H1 (cell line): ENCODE results near the gene ORC3. TPM values are rescaled to one million over a fixed set of nuclear protein-coding genes. Genes with fewer than 3 reads are reported as not detected.
A peak's percentile ranks its signal among the peaks of the same experiment; 100 is the strongest.

Experiments used
- CTCF ChIA-PET: fragments of 300-600 bp; sonication (Branson Sonifier 250); formaldehyde crosslinking; loops from one replicate; lab custom pipeline; 2021; ENCODE audit not compliant: partially characterized antibody; lab: Charles Lee
- POLR2A ChIA-PET: fragments of 300-600 bp; sonication (Branson Sonifier 250); formaldehyde crosslinking; loops from one replicate; lab custom pipeline; 2021; ENCODE audit warnings: inconsistent platforms; ENCODE audit not compliant: partially characterized antibody; lab: Charles Lee
- DNase-seq, 2 experiments: peaks; one replicate each; pipeline versions ENCODE4 v3.0.0 to v3.0.0-alpha.2; 2010 to 2022; ENCODE audit warnings: low spot score in 2 of 2, low read depth in 1 of 2, mixed read lengths in 1 of 2
- FAIRE-seq: peaks from 2 replicates; lab custom pipeline; 2011; peaks lifted over from hg19 to GRCh38; lab: Jason Lieb, UNC
- H2AFZ ChIP-seq: 2 replicates; pipeline ENCODE4 v1.8.1; 2012; ENCODE audit warnings: low read length, inconsistent platforms
- H2AK5ac ChIP-seq: 2 replicates; pipeline ENCODE4 v1.6.1; 2013; ENCODE audit warnings: low read depth, low read length
- H2BK120ac ChIP-seq: replicated peaks from 2 replicates; pipeline ENCODE3; 2013; ENCODE audit warnings: low read depth, low read length, inconsistent platforms
- H2BK12ac ChIP-seq: 2 replicates; pipeline ENCODE4 v1.6.1; 2013; ENCODE audit warnings: low read depth, low read length
- H2BK15ac ChIP-seq: 2 replicates; pipeline ENCODE4 v1.6.1; 2013; ENCODE audit warnings: low read length
- H2BK20ac ChIP-seq: 2 replicates; pipeline ENCODE4 v1.6.1; 2013; ENCODE audit warnings: low read length
- H2BK5ac ChIP-seq: 2 replicates; pipeline ENCODE4 v1.6.1; 2013; ENCODE audit warnings: low read depth, low read length
- H3K14ac ChIP-seq: 2 replicates; pipeline ENCODE4 v1.6.1; 2013; ENCODE audit warnings: inconsistent platforms; ENCODE audit not compliant: insufficient read length
- H3K18ac ChIP-seq: 2 replicates; pipeline ENCODE4 v1.6.1; 2013; ENCODE audit warnings: low read length; ENCODE audit errors: extremely low read depth
- H3K23ac ChIP-seq: 2 replicates; pipeline ENCODE4 v1.6.1; 2013; ENCODE audit warnings: inconsistent platforms; ENCODE audit not compliant: insufficient read length
- H3K23me2 ChIP-seq: 2 replicates; pipeline ENCODE4 v1.6.1; 2013; ENCODE audit warnings: low read depth, low read length
- H3K27ac ChIP-seq: 2 replicates; pipeline ENCODE4 v1.6.1; 2011; ENCODE audit warnings: low read depth, low read length, inconsistent platforms
- H3K27me3 ChIP-seq, 4 experiments: replicated peaks in 1 of 4; 1 replicate in 1 of 4; 2 replicates in 3 of 4; pipeline versions ENCODE4 v1.6.1 to v1.8.1; 2011 to 2013; ENCODE audit warnings: low read length in 3 of 4, mild to moderate bottlenecking in 3 of 4, inconsistent platforms in 2 of 4, mixed read lengths in 2 of 4, moderate library complexity in 1 of 4; ENCODE audit not compliant: control insufficient read depth in 3 of 4, insufficient read depth in 3 of 4; ENCODE audit errors: extremely low read depth in 1 of 4
- H3K36me3 ChIP-seq, 4 experiments: 2 replicates each; pipeline versions ENCODE4 v1.6.1 to v1.8.1; 2011 to 2013; ENCODE audit warnings: mild to moderate bottlenecking in 4 of 4, low read length in 3 of 4, moderate library complexity in 2 of 4, control low read depth in 1 of 4, inconsistent platforms in 1 of 4; ENCODE audit not compliant: insufficient read depth in 4 of 4, control insufficient read depth in 2 of 4
- H3K4ac ChIP-seq: replicated peaks from 2 replicates; pipeline ENCODE3; 2013; ENCODE audit warnings: low read length, low read depth, mixed read lengths, inconsistent platforms; ENCODE audit not compliant: insufficient read length
- H3K4me1 ChIP-seq, 4 experiments: replicated peaks in 1 of 4; 1 replicate in 1 of 4; 2 replicates in 3 of 4; pipeline versions ENCODE4 v1.6.1 to v1.8.1; 2011 to 2013; ENCODE audit warnings: low read length in 3 of 4, inconsistent platforms in 2 of 4, mixed read lengths in 1 of 4; ENCODE audit not compliant: insufficient read depth in 4 of 4, control insufficient read depth in 3 of 4
- H3K4me2 ChIP-seq, 2 experiments: 2 replicates each; pipeline versions ENCODE4 v1.6.1 to v1.8.1; 2011 to 2013; ENCODE audit warnings: low read depth in 2 of 2, low read length in 2 of 2, control low read depth in 1 of 2, inconsistent platforms in 1 of 2, mild to moderate bottlenecking in 1 of 2; ENCODE audit not compliant: insufficient read depth in 1 of 2
- H3K4me3 ChIP-seq, 4 experiments: fragments of 200-600, 300-600 bp in 1 of 4; sonication (generic), shearing (Covaris generic), sonication (Bioruptor Twin) in 1 of 4; 2 replicates each; pipeline versions ENCODE4 v1.5.1 to v1.8.1; 2011 to 2016; ENCODE audit warnings: low read length in 4 of 4, low read depth in 3 of 4, control low read depth in 2 of 4, inconsistent platforms in 2 of 4, mild to moderate bottlenecking in 2 of 4, mixed read lengths in 1 of 4, moderate library complexity in 1 of 4; ENCODE audit not compliant: insufficient read depth in 2 of 4; ENCODE audit errors: extremely low read depth in 1 of 4
- H3K56ac ChIP-seq: replicated peaks from 2 replicates; pipeline ENCODE3; 2013; ENCODE audit warnings: low read depth, mild to moderate bottlenecking, mixed read lengths, low read length, inconsistent platforms; ENCODE audit not compliant: insufficient read length
- H3K79me1 ChIP-seq: 2 replicates; pipeline ENCODE4 v1.6.1; 2013; ENCODE audit warnings: low read depth, low read length, control low read depth
- H3K79me2 ChIP-seq, 2 experiments: 2 replicates each; pipeline versions ENCODE4 v1.6.1 to v1.8.1; 2012 to 2013; ENCODE audit warnings: low read length in 2 of 2, mild to moderate bottlenecking in 2 of 2, inconsistent platforms in 1 of 2; ENCODE audit not compliant: insufficient read depth in 2 of 2, control insufficient read depth in 1 of 2
- H3K9ac ChIP-seq, 4 experiments: replicated peaks in 1 of 4; 1 replicate in 1 of 4; 2 replicates in 3 of 4; pipeline versions ENCODE4 v1.6.1 to v1.8.1; 2011 to 2013; ENCODE audit warnings: low read depth in 3 of 4, low read length in 3 of 4, control low read depth in 2 of 4, mild to moderate bottlenecking in 2 of 4, moderate library complexity in 2 of 4, inconsistent platforms in 1 of 4; ENCODE audit errors: extremely low read depth in 1 of 4
- H3K9me3 ChIP-seq, 2 experiments: 2 replicates each; pipeline versions ENCODE4 v1.6.1 to v1.8.1; 2012 to 2013; ENCODE audit warnings: mild to moderate bottlenecking in 2 of 2, moderate library complexity in 2 of 2, control low read depth in 1 of 2, inconsistent platforms in 1 of 2, low read depth in 1 of 2, low read length in 1 of 2, mixed read lengths in 1 of 2; ENCODE audit not compliant: insufficient read depth in 2 of 2
- H4K20me1 ChIP-seq, 2 experiments: replicated peaks in 1 of 2; 2 replicates each; pipeline versions ENCODE3 to v1.8.1; 2011 to 2013; ENCODE audit warnings: inconsistent platforms in 2 of 2, low read length in 2 of 2, mild to moderate bottlenecking in 1 of 2; ENCODE audit not compliant: insufficient read depth in 2 of 2, control insufficient read depth in 1 of 2
- H4K5ac ChIP-seq: 2 replicates; pipeline ENCODE4 v1.6.1; 2013; ENCODE audit warnings: low read length, low read depth, mixed read lengths, inconsistent platforms; ENCODE audit not compliant: insufficient read length
- H4K8ac ChIP-seq: 2 replicates; pipeline ENCODE4 v1.8.0; 2013; ENCODE audit warnings: mild to moderate bottlenecking, moderate library complexity, low read length, inconsistent platforms; ENCODE audit not compliant: insufficient read depth; ENCODE audit errors: extremely low read depth
- H4K91ac ChIP-seq: replicated peaks from 2 replicates; pipeline ENCODE3; 2013; ENCODE audit warnings: low read length, mixed read lengths, inconsistent platforms; ENCODE audit not compliant: insufficient read length
- BACH1 ChIP-seq: IDR thresholded peaks from 2 replicates; pipeline ENCODE4 v1.6.1; 2012; ENCODE audit warnings: low read length, improper control_type of control experiment
- MAFK ChIP-seq: IDR thresholded peaks from 2 replicates; pipeline ENCODE4 v1.6.1; 2012; ENCODE audit warnings: low read depth, mild to moderate bottlenecking, improper control_type of control experiment, low read length
- RAD21 ChIP-seq, 2 experiments: IDR thresholded peaks in 1 of 2; conservative IDR thresholded peaks in 1 of 2; 2 replicates each; pipeline ENCODE4 v1.6.1; 2011; ENCODE audit warnings: low read depth in 2 of 2, low read length in 2 of 2, improper control_type of control experiment in 1 of 2, inconsistent platforms in 1 of 2, mild to moderate bottlenecking in 1 of 2, moderate library complexity in 1 of 2
- polyA plus RNA-seq, 7 experiments: library from polyadenylated mRNA; depleted of rRNA in 3 of 7; stranded (reverse) in 5 of 7; unstranded in 2 of 7; fragments of >200 nt in 5 of 7; fragments of 200-250 nt in 2 of 7; gene quantifications; 1 replicate in 5 of 7; 2 replicates in 1 of 7; 4 replicates in 1 of 7; pipeline versions ENCODE4 v1.2.1 to v1.2.3, GENCODE V29; 2011 to 2013; ENCODE audit warnings: missing spikeins in 2 of 7, mixed read lengths in 2 of 7
- total RNA-seq: library from RNA; stranded (reverse); fragmentation: NEBNext Ultra II Directional; extraction: Animal tissue kit (Norgen Biotek cat#: 25700); gene quantifications from 2 replicates; pipeline ENCODE4 v1.2.1, GENCODE V29; 2021

Gene ORC3
- total and polyA plus RNA-seq, 2 of the 8 experiments (the other 6 are each of a cell fraction or from before 2014, with no cell fraction given), result 35.9 to 60.9 TPM

DNA sequence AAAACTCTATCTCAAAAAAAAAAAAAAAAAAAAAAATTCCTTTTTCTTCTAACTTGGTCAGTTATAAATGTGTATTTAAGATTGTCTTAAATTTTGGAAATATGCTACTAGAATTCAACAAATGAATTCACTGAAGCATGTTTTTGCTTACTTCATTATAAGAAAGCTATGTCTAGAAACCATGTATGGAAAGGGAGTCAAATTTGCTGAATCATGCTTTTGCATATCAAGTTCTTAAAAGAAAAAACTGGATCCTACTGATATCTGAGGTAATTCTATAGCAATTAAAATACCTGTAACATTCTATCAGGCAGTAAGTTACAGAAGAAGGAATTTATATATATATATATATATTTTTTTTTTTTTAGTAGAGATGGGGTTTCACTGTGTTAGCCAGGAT is 84.4 kb downstream of the ORC3 start:
- Histone ChIP-seq H3K14ac (no peak overlapping the region), H3K23ac (no peak overlapping the region), H3K56ac (no peak overlapping the region), H3K36me3 (peaks cover 6 to 55% (median 23%) of the 10 kb centered on the region in 4 experiments), H2BK15ac (no peak overlapping the region), H3K27me3 (no peaks in the 10 kb centered on the region), H2AK5ac (no peak overlapping the region), H2AFZ (no peak overlapping the region), H3K79me1 (peaks cover 2% of the 10 kb centered on the region; the same call in 1 of the 2 replicates), H4K8ac (no peak overlapping the region), H3K23me2 (no peaks in the 10 kb centered on the region; the same call in 1 of the 2 replicates), H2BK20ac (no peak overlapping the region), H3K4ac (no peak overlapping the region), H3K9ac (no peak overlapping the region), H3K18ac (no peak overlapping the region)
- DNase-seq, result no peak
- peak; percentile 55; the same call in 1 of the 2 replicates for TF ChIP-seq BACH1
- TF ChIP-seq RAD21 (IDR thresholded peaks at IDR 0.05 in 1 of 2, conservative IDR thresholded peaks at IDR 0.05 in 1 of 2; ENCODE audit: low read depth in 2 of 2, low read length in 2 of 2), result no peak
- peak; percentile 69 for TF ChIP-seq MAFK
- TF ChIP-seq, all 59 proteins: peak for 2
- H2BK12ac ChIP-seq, result no peak overlapping the region
- H4K91ac ChIP-seq, result no peak overlapping the region
- H3K9me3 ChIP-seq, result no peaks in the 10 kb centered on the region
- ChIA-PET CTCF (interaction anchor here (0.7 kb wide), 1 partner anchor 818 kb away, joined by 7 read pairs; no protein-coding TSS in a partner anchor), POLR2A (interaction anchor here (1.6 kb wide), 1 partner anchor 27 kb away, joined by 5 read pairs; the partner anchor contains the start of gene AKIRIN2)
- no peak overlapping the region for H2BK5ac ChIP-seq
- H3K4me1 ChIP-seq, result peaks cover 0 to 3% (median 0%) of the 10 kb centered on the region in 4 experiments; a peak in 2 of 7 replicates
- H3K4me3 ChIP-seq, result no peak overlapping the region
- H4K5ac ChIP-seq, result no peak overlapping the region
- no peak overlapping the region for H3K27ac ChIP-seq
- H3K4me2 ChIP-seq, result no peak overlapping the region
- no peak overlapping the region for H2BK120ac ChIP-seq
- H4K20me1 ChIP-seq, result no peaks in the 10 kb centered on the region
- peaks cover 0 to 7% of the 10 kb centered on the region in 2 experiments; a peak in 2 of 4 replicates for H3K79me2 ChIP-seq
- FAIRE-seq, result no peak
